Lower leg skin (tissue), 3 donors: Measurements from ENCODE around the gene ELP4.

Experiments used
- POLR2A ChIP-seq, 2 donors: fragments of 450-650 bp; IDR thresholded peaks; one replicate each; pipeline ENCODE4 v1.6.1; 2016 to 2017; ENCODE audit warnings: antibody characterized with exemption in 2 of 2, mild to moderate bottlenecking in 1 of 2, moderate library complexity in 1 of 2
- TF ChIP-seq, protein P1 (sequence below), 3 donors: fragments of 450-650 bp; IDR thresholded peaks; one replicate each; pipeline ENCODE4 v1.5.1; 2016; ENCODE audit warnings: antibody characterized with exemption in 3 of 3, mild to moderate bottlenecking in 3 of 3, moderate library complexity in 2 of 3

DNA sequence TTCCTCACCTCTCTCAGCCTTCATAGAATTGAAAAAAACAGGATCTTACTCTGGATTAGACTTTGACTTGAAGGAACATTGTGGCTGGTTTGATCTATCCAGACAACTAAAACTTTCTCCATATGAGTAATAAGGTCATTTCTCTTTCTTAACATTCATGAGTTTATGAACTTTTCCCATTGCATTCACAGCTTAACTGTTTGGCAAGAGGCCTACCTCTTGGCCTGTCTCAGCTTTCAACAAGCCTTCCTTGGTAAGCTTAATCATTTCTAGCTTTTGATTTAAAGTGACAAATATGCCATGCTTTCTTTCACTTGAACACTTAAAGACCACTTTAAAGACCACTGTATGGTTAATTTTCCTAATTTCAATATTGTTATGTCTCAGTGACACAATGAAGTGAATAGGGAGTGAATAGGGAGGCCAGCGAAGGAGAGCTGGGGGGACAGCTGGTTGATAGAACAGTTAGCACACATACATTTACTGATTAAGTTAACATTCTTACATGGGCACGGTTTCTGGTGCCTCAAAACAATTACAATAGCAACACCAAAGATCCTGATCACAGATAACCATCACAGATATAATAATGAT, 17.1 kb upstream of the ELP4 start:
- TF ChIP-seq, protein P1, sequence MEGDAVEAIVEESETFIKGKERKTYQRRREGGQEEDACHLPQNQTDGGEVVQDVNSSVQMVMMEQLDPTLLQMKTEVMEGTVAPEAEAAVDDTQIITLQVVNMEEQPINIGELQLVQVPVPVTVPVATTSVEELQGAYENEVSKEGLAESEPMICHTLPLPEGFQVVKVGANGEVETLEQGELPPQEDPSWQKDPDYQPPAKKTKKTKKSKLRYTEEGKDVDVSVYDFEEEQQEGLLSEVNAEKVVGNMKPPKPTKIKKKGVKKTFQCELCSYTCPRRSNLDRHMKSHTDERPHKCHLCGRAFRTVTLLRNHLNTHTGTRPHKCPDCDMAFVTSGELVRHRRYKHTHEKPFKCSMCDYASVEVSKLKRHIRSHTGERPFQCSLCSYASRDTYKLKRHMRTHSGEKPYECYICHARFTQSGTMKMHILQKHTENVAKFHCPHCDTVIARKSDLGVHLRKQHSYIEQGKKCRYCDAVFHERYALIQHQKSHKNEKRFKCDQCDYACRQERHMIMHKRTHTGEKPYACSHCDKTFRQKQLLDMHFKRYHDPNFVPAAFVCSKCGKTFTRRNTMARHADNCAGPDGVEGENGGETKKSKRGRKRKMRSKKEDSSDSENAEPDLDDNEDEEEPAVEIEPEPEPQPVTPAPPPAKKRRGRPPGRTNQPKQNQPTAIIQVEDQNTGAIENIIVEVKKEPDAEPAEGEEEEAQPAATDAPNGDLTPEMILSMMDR (IDR thresholded peaks at IDR 0.05), result no peak
- TF ChIP-seq POLR2A (IDR thresholded peaks at IDR 0.05), result no peak
